Measurements from ENCODE around the gene E4F1.

Gene E4F1

GRCh38 chr16:2223221-2223941 lies at the start of gene E4F1:
TSS of gene E4F1 (plus strand) at chr16:2223591. CDS start at chr16:2223614, 23 bp downstream.
- no peak for TF ChIP-seq ZFX (IDR thresholded peaks at IDR 0.05; ENCODE audit: borderline replicate concordance)
- TF ChIP-seq CTCF (IDR thresholded peaks at IDR 0.05) = no peak
- peak within 1 kb of the TSS; percentile 95 for H3K27ac ChIP-seq

- no peak overlapping the region for H3K27ac ChIP-seq
- TF ChIP-seq ZFX (IDR thresholded peaks at IDR 0.05; ENCODE audit: borderline replicate concordance) (no peak), CTCF (IDR thresholded peaks at IDR 0.05) (no peak)
These were observed 49.5 kb upstream of the E4F1 start for GRCh38 chr16:2173916-2174315.

- TF ChIP-seq ZFX (IDR thresholded peaks at IDR 0.05; ENCODE audit: borderline replicate concordance) (no peak), CTCF (IDR thresholded peaks at IDR 0.05) (no peak)
- H3K27ac ChIP-seq = no peak overlapping the region
These were observed 48.8 kb upstream of the E4F1 start for GRCh38 chr16:2174396-2175131.

- no peak for TF ChIP-seq CTCF (IDR thresholded peaks at IDR 0.05)
- TF ChIP-seq ZFX (IDR thresholded peaks at IDR 0.05; ENCODE audit: borderline replicate concordance) = no peak
- no peak overlapping the region for H3K27ac ChIP-seq
These were observed 47.9 kb upstream of the E4F1 start for GRCh38 chr16:2175454-2175853.

GRCh38 chr16:2176047-2176446 lies 47.3 kb upstream of the E4F1 start:
- TF ChIP-seq CTCF (IDR thresholded peaks at IDR 0.05) = no peak
- TF ChIP-seq ZFX (IDR thresholded peaks at IDR 0.05; ENCODE audit: borderline replicate concordance) = no peak
- no peak overlapping the region for H3K27ac ChIP-seq

GRCh38 chr16:2177101-2177500 lies 46.3 kb upstream of the E4F1 start:
- peak overlapping the region; percentile 73 for H3K27ac ChIP-seq
- TF ChIP-seq CTCF (IDR thresholded peaks at IDR 0.05) (no peak), ZFX (IDR thresholded peaks at IDR 0.05; ENCODE audit: borderline replicate concordance) (no peak)

GRCh38 chr16:2177561-2177960 lies 45.8 kb upstream of the E4F1 start:
- TF ChIP-seq CTCF (IDR thresholded peaks at IDR 0.05) (no peak), ZFX (IDR thresholded peaks at IDR 0.05; ENCODE audit: borderline replicate concordance) (no peak)
- peak overlapping the region; percentile 73 for H3K27ac ChIP-seq

Data from 22Rv1 (cell line).